Measurements from ENCODE around the gene TECR. TPM values are rescaled to one million over a fixed set of nuclear protein-coding genes. Genes with fewer than 3 reads are reported as not detected.
"Not testable (repeated sequence)": the region's sequence is repeated elsewhere in the genome, so short reads cannot be mapped to it uniquely, and the experiment has no call there.

The TECR gene
- total RNA-seq, 4 donors from 2014 or later = 117 to 165 (median 147) TPM

- no peak for TF ChIP-seq POLR2A (IDR thresholded peaks at IDR 0.05)
- no peak for TF ChIP-seq CTCF (IDR thresholded peaks at IDR 0.05)
- no peak for DNase-seq (ENCODE audit: low spot score in 2 of 2)
- H3K4me3 ChIP-seq (ENCODE audit: low read depth, poor library complexity, severe bottlenecking) = no peak overlapping the region
- intact Hi-C loops (cut with DNase I; ENCODE audit: low total_unique reads) = no loop called here
- WGBS, 2 donors = 57 to 58% methylated on average over 14 to 15 of the region's 15 CpGs
These were observed 20.9 kb downstream of the TECR start for GRCh38 chr19:14550201-14550754.

GRCh38 chr19:14551134-14552005, 22.0 kb downstream of the TECR start:
- WGBS, 2 donors = 38 to 50% methylated on average over 10 to 12 of the region's 12 CpGs
- H3K4me3 ChIP-seq (ENCODE audit: low read depth, poor library complexity, severe bottlenecking); intact Hi-C loops (cut with DNase I; ENCODE audit: low total_unique reads): not testable (repeated sequence)
- DNase-seq (ENCODE audit: low spot score in 2 of 2) = peak in 1 of 2 donors; percentile 74

GRCh38 chr19:14552006-14552360, 22.6 kb downstream of the TECR start:
- WGBS, 2 donors = 80 to 83% methylated on average over 8 of the region's 8 CpGs
- H3K4me3 ChIP-seq (ENCODE audit: low read depth, poor library complexity, severe bottlenecking); DNase-seq (ENCODE audit: low spot score in 2 of 2); intact Hi-C loops (cut with DNase I; ENCODE audit: low total_unique reads): not testable (repeated sequence)

GRCh38 chr19:14553042-14553938, 23.9 kb downstream of the TECR start:
- intact Hi-C loops (cut with DNase I; ENCODE audit: low total_unique reads) = no loop called here
- no peak overlapping the region for H3K4me3 ChIP-seq (ENCODE audit: low read depth, poor library complexity, severe bottlenecking)
- WGBS, 2 donors = 65 to 68% methylated on average over 30 to 31 of the region's 35 CpGs
- no peak for TF ChIP-seq CTCF (IDR thresholded peaks at IDR 0.05)
- TF ChIP-seq POLR2A (IDR thresholded peaks at IDR 0.05) = no peak
- DNase-seq (ENCODE audit: low spot score in 2 of 2) = no peak

GRCh38 chr19:14553939-14554243, 24.5 kb downstream of the TECR start:
- no peak overlapping the region for H3K4me3 ChIP-seq (ENCODE audit: low read depth, poor library complexity, severe bottlenecking)
- intact Hi-C loops (cut with DNase I; ENCODE audit: low total_unique reads) = no loop called here
- DNase-seq (ENCODE audit: low spot score in 2 of 2) = no peak
- TF ChIP-seq CTCF (IDR thresholded peaks at IDR 0.05) (no peak), POLR2A (IDR thresholded peaks at IDR 0.05) (no peak)
- 53 to 56% methylated on average over 5 to 7 of the region's 9 CpGs for WGBS, 2 donors

- intact Hi-C loops (cut with DNase I; ENCODE audit: low total_unique reads) = no loop called here
- TF ChIP-seq POLR2A (IDR thresholded peaks at IDR 0.05) = no peak
- TF ChIP-seq CTCF (IDR thresholded peaks at IDR 0.05) = no peak
- WGBS, 2 donors = 58 to 59% methylated on average over 3 to 5 of the region's 6 CpGs
- H3K4me3 ChIP-seq (ENCODE audit: low read depth, poor library complexity, severe bottlenecking) = no peak overlapping the region
- peak in 1 of 2 donors; percentile 67 for DNase-seq (ENCODE audit: low spot score in 2 of 2)
These were observed 25.0 kb downstream of the TECR start for GRCh38 chr19:14554382-14554812.

Measured in lower leg skin (tissue), 4 donors.